Measurements from ENCODE around the gene AGBL1.
A peak's percentile ranks its signal among the peaks of the same experiment; 100 is the strongest.

The AGBL1 gene

GRCh38 chr15:86657305-86657704 is 577.6 kb downstream of the AGBL1 start:
- no peak for DNase-seq

- DNase-seq, result no peak
Measured at GRCh38 chr15:86659724-86660411, 580.2 kb downstream of the AGBL1 start.

- no peak for DNase-seq
Measured at GRCh38 chr15:86661580-86661979, 581.9 kb downstream of the AGBL1 start.

- DNase-seq, result no peak
Measured at GRCh38 chr15:86663304-86663703, 583.6 kb downstream of the AGBL1 start.

- peak in 1 of 2 experiments; percentile 14 for DNase-seq
Measured at GRCh38 chr15:86663979-86664378, 584.3 kb downstream of the AGBL1 start.

GRCh38 chr15:86664581-86664980 is 584.9 kb downstream of the AGBL1 start:
- no peak for DNase-seq

- DNase-seq, result no peak
Measured at GRCh38 chr15:86676002-86676401, 596.3 kb downstream of the AGBL1 start.

GRCh38 chr15:86677278-86677677 is 597.6 kb downstream of the AGBL1 start:
- no peak for DNase-seq

- no peak for DNase-seq
Measured at GRCh38 chr15:86685263-86685662, 605.6 kb downstream of the AGBL1 start.

GRCh38 chr15:86689006-86689405 is 609.3 kb downstream of the AGBL1 start:
- DNase-seq, result no peak

GRCh38 chr15:86690566-86690965 is 610.9 kb downstream of the AGBL1 start:
- DNase-seq, result no peak

GRCh38 chr15:86691091-86691663 is 611.5 kb downstream of the AGBL1 start:
- DNase-seq, result no peak

- DNase-seq, result no peak
Measured at GRCh38 chr15:86700864-86701610, 621.4 kb downstream of the AGBL1 start.

GRCh38 chr15:86701611-86701963 is 621.9 kb downstream of the AGBL1 start:
- DNase-seq, result no peak

- no peak for DNase-seq
Measured at GRCh38 chr15:86706813-86707212, 627.1 kb downstream of the AGBL1 start.

GRCh38 chr15:86711476-86711875 is 631.8 kb downstream of the AGBL1 start:
- DNase-seq, result no peak

- DNase-seq, result no peak
Measured at GRCh38 chr15:86714241-86714640, 634.6 kb downstream of the AGBL1 start.

- DNase-seq, result no peak
Measured at GRCh38 chr15:86725628-86726027, 646.0 kb downstream of the AGBL1 start.

- DNase-seq, result no peak
Measured at GRCh38 chr15:86735247-86736040, 655.8 kb downstream of the AGBL1 start.

GRCh38 chr15:86741917-86742316 is 662.2 kb downstream of the AGBL1 start:
- DNase-seq, result no peak

GRCh38 chr15:86743283-86743903 is 663.7 kb downstream of the AGBL1 start:
- DNase-seq, result no peak

- no peak for DNase-seq
Measured at GRCh38 chr15:86744198-86744780, 664.6 kb downstream of the AGBL1 start.

GRCh38 chr15:86751116-86751515 is 671.4 kb downstream of the AGBL1 start:
- no peak for DNase-seq
